ENCODE results near the gene ECM1. TPM values are rescaled to one million over a fixed set of nuclear protein-coding genes. Genes with fewer than 3 reads are reported as not detected.

Gene ECM1
- 108 and 129 TPM in 2 replicates for total RNA-seq (2014; rRNA removed)
- polyA plus RNA-seq (2012), result 222 TPM

DNA sequence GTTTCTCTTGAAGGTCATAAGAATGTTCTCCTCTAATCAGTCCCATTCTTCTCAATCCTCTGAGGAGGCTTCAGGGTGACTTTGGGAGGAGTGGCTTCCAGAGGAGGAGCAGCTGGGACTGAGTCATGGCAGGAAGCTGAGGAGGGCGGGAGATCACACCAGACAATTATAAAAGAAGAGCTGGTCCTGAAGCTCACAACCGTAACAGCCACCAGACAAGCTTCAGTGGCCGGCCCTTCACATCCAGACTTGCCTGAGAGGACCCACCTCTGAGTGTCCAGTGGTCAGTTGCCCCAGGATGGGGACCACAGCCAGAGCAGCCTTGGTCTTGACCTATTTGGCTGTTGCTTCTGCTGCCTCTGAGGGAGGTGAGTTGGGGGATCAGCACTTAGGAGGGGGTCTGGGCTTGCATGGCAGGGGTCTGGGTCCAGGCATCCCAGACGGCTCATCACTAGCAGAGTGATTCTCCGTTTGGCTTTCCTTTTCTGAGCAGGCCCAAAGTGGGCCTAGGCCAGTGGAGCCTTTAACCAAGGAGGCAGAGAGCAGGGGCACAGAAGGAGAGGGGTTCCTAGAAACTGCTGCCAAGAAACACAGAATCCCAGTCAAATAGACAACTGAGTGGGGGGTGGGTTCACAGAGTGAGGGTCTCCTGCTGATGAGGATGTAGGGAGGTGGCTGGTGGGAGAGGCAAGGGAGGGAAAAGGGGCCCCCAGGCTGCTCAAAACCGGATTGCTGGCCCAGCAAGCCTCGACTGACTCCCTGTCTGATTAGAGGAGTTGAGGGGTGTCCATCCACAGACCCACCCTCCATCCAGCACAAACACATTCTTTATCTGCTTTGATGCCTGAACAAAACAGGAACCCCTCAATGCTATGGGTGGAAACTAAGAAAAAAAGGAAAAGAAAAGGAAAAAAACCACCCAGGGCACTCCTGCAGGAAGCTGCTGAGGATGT is at the start of gene ECM1:
TSS of gene ECM1 (plus strand) at position 198 of the 953 bp plus-strand sequence. CDS start at position 299, 101 bp downstream.
- DNase-seq (ENCODE audit: low read depth), result peak; percentile 85

DNA sequence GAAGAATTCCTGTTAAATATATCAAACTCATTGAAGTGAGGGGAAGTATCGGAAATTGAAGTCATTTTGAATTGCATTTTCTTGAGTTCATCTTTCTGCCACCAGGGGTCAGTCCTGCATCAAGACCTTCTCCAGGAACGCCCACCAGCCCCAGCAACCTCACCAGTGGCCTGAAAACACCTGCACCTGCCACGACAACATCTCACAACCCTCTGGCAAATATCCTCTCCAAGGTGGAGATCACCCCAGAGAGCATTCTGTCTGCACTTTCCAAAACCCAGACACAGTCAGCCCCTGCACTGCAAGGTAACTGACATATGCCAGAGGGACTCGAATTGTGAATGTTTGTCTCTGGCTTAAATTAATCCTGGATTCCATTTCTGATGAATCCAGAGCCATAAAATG is 43.5 kb upstream of the ECM1 start:
- peak; percentile 41 for DNase-seq (ENCODE audit: low read depth)

DNA sequence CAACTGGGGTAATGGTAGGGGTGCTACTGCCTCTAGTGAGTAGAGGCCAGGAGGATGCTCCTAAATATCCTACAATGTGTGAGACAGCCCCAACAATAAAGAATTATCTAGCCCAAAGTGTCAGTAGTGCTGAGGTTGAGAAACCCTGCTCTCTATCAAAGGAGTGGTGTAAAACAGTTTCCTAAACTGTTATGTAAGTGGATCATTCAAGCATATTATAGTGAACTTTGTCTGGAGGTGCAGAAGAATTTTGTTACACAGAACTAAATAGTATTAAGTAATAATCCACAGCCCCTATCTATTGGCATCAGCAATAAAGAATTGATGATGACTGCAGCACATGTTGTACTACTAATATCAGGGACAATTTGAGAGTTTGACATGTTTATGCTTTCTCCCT is 40.9 kb upstream of the ECM1 start:
- no peak for DNase-seq (ENCODE audit: low read depth)

DNA sequence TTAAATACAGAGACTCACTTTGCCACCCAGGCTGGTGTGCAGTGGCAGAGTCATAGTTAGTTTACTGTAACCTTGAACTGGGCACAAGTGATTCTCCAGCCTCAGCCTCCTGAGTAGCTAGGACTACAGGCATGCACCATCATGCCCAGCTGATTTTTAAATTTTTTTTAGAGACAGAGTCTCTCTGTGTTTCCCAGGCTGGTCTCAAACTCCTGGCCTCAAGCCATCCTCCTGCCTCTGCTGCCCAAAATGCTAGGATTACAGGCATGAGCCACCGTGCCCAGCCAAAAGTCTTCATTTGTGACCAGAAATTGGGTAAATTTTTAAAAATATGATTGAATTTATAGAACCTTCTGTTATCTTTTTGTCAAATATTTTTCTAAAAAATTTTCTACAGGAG is 38.6 kb upstream of the ECM1 start:
- no peak for DNase-seq (ENCODE audit: low read depth)

DNA sequence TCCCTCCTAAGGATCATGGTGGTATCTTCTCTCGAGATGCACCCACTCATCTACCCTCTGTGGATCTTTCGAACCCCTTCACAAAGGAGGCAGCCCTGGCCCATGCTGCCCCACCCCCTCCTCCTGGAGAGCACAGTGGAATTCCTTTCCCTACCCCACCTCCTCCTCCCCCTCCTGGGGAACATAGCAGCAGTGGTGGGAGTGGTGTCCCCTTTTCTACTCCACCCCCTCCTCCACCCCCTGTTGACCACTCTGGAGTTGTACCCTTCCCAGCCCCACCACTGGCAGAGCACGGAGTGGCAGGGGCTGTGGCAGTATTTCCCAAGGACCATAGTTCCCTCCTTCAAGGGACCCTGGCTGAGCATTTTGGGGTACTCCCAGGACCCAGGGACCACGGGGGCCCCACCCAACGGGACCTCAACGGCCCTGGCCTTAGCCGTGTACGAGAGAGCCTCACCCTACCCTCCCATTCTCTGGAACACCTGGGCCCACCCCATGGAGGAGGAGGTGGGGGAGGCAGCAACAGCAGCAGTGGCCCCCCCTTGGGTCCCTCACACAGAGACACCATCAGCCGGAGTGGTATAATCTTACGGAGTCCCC is 35.2 kb upstream of the ECM1 start:
- no peak for DNase-seq (ENCODE audit: low read depth)

DNA sequence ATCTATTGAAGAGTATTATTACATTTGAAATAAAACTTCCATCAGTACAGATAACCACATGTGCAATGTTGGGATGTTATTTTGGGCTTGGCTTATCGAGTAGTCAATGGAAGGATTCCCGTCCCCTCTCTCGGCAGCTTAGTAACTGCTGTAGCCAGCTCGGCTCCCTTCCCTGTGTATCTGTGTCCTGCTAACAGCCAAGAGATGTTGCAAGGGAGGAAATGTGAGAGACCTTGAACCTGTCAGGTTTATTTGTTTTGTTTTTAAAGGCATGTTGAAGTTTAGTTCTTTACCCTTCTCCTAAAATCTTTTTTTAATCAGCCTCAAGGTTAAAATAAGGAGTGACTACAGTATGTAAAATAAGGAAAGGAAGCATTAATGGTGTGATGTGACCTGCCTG is 34.2 kb upstream of the ECM1 start:
- DNase-seq (ENCODE audit: low read depth), result no peak

DNA sequence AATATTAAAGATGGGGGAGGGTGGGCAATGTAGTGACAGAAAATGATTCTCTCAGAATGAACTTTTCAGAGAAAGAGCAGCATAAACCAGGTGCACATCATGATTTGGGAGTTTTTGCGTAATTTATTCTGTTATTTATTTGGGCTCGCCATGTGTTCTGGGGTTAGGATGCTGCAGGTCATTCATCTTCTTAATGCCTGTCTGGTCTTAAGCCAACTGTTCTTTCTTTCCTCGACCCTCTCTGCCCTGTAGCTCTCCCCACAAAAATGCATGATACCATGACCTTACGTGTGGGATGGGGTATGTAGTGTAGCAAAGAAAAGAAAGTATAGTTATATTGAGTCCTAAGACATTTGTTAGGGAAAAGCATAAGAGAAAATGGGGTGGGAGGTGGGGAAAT is 33.0 kb upstream of the ECM1 start:
- no peak for DNase-seq (ENCODE audit: low read depth)

DNA sequence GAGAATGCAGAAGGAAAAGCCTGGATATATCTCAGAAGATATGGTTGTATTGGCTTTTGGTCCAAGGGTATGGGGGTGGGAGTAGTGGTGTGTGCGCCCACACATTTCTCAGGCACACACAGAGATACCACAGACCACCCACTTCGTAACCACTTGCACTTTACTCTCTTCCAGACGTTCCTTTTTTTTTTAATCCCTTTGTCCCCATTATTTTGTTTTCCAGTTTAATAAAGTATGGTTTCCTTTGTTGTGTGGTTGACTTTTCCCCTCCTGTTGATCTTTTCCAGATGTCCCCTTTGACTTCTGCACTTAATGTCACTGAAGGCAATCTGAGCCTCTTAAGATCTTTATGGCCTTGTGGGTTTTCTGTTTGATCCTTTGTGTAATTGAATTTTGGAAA is 31.2 kb upstream of the ECM1 start:
- no peak for DNase-seq (ENCODE audit: low read depth)

DNA sequence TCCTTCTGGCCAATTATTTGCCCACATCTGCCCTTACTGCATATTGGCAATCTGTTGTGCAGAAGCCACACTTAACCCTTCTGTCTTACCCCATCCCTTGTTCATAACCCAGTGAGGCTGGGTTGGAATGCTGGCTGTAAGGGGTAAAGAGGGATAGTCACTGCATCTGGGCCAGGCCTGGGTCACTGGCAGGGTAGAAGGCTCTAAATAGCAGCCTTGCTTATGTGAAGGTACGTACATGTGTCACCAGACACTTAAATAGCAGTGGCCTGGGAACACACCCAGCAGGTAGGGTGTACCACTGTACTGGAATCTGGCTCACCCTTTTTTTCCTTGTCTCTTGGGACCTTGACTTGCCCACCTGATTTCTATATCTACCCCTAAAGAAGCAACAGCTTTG is 30.6 kb upstream of the ECM1 start:
- DNase-seq (ENCODE audit: low read depth), result no peak

DNA sequence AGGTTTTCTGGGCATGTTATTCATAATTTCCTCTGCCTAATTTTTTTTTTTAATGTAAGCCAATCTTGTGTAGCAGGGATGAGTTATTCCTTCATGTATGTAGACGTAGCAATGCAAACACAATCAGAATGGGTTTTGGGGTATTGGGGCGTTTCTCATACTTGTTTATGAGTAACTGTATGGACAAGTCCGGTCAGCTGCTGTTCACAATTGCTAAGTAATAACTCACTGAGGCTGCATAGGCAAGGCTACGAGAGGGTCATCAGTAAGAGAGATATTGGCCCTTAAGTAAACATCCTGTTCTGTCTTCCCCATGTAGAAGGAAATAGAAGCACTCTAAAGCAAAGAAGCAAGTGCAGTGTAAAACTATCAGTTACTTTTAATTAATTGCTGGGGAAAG is 30.2 kb upstream of the ECM1 start:
- peak; percentile 64 for DNase-seq (ENCODE audit: low read depth)

DNA sequence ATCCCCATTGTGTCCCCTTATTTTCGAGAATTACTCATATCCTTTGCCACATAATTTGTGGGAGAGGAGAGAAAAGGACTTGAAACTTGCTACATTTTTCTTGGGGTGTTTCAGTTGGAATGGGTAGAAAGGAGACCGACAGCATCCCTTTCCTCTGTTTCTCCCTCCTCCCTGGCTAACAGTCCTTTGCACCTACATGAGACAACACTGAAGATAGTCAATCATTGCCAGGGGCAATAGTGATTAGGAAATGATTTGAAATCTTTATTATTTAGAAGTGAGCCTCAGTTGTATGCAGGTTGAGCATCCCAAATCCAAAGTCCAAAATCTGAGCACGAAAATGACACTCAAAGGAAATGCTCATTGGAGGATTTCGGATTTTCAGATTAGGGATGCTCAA is 28.5 kb upstream of the ECM1 start:
- no peak for DNase-seq (ENCODE audit: low read depth)

DNA sequence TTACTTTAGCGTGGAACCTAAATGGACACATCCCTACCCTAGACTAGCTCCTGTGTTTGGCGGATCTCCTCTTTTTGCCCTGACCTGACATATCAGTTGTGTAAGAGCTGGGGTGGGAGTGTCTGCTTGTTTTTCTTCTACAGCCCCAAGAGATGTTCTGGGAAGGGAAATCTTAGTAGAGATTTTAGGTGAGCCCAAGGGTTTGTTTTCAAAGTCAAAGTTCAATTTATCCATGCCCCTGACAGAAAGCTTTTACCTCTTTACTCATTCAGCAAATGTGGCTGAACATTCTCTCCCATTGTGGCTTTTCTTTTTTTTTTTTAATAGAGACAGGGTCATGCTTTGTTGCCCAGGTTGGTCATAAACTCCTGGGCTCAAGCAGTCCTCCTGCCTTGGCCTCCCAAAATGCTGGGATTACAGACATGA is 28.0 kb upstream of the ECM1 start:
- DNase-seq (ENCODE audit: low read depth), result no peak

DNA sequence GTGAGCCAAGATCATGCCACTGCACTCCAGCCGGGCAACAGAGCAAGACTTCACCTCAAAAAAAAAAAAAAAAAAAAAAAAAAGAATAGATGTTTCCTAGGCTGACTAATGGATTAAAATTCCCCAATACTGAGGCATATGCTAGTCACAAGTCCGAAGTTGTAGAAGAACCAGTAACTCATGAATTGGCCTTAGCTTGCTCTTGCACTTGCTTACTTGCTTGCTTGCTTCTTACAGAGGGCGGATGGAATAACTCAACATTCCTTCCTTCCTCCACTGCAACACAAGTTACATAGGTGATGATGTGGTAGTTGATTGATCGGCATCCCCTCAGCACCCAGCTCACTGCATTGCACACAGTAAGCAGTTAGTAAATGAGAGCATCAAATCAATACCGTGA is 23.5 kb upstream of the ECM1 start:
- peak; percentile 30 for DNase-seq (ENCODE audit: low read depth)

DNA sequence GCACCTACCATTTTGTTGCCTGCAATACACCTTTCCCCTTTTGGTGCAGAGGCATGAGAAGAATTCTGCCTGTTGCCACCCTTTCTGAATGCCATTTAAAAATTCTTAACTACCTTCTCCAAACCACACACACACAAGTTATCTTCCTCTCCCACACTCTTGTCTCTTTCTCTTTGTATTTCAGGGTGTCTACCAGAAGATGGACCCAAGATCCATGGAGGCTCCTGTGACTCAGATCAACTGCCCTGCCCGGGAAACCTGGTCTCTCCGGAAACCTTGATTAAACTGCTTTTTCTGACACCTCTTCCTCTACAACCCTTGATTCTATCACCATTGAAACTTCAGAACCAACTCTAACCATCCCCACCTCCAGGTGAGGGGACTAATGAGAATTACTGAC is 23.0 kb upstream of the ECM1 start:
- peak; percentile 50 for DNase-seq (ENCODE audit: low read depth)

DNA sequence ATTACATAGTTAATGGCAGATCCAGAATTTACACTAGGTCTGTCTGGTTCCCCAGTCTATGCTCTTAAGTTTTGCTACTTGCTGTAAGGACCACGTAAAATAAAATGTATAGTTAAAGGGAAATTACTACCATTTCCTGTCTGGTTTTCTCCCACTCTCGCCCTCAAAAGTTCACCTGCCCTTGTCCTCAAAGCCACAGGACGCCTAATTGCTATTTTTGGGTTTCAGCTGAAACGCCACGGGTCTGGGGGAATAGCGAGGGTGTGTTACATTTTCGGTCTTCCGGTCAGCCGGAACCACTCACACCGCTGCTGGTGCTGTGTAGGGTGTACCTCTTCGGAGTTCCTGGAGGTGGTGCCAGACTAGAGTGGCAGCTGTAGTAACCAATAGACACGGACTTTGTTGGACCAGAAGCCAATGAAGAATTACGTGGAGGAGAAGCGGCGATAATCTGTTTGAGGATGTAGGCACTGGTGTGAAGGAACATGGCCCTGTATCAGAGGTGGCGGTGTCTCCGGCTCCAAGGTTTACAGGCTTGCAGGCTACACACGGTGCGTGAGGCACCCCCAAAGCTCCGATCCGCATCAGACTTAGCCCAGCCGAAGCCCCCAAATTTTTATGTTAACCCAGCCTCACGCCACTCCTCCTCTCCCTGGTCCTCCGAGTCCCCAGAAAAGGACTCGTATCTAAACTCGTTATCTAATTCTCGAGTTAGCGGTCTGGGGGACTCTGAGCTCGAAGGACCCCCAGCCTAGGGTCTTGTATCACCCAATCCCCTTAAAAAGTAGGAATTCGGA is 20.7 kb upstream of the ECM1 start, which contains the start of gene TARS2:
TSS of gene TARS2 (plus strand) at position 454 of the 797 bp plus-strand sequence. CDS start at position 486, 32 bp downstream.
- peak; percentile 98 for DNase-seq (ENCODE audit: low read depth)

DNA sequence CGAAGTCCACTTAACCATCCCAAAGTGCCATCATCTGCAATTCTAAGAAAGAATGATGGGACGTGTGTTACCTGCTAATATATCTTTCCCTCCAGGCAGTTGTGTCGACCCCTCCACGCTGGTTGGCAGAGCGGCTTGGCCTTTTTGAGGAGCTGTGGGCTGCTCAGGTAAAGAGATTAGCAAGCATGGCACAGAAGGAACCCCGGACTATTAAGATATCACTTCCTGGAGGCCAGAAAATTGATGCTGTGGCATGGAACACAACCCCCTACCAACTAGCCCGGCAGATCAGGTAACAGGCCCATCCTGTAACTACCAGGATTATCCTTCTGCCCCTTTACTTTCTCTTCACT is 20.2 kb upstream of the ECM1 start:
- no peak for DNase-seq (ENCODE audit: low read depth)

DNA sequence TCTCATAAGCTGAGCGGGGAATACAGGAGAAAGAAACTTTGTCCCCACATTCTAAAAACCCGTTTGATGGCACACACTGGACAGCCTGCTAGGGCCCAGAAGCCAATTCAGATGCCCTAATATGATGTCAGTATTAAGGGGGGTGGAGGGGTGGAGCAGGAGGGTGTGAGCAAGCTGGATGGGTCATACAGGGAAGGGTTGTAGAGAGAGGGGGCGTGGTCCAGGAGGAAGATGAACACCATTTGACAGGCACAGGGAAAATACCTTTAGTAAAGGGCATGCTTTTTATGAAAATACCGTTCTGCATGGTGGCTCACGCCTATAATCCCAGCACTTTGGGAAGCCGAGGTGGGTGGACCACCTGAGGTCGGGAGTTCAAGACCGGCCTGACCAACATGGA is 14.7 kb upstream of the ECM1 start:
- no peak for DNase-seq (ENCODE audit: low read depth)

DNA sequence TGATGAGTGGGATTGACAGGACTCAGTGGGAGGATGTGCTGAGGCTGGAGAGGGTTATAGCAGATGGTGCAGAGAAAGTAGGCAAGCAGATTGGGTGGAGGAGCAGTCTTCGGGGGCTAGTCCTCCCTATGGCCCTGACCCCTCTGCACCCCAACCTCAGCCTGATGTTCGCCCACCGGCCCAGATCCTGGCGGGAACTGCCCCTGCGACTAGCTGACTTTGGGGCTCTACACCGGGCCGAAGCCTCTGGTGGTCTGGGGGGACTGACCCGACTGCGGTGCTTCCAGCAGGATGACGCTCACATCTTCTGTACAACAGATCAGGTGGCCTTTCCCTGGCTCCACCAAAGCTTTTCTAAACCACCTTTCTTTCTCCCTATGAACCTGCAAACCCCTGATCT is 9.6 kb upstream of the ECM1 start:
- no peak for DNase-seq (ENCODE audit: low read depth)

DNA sequence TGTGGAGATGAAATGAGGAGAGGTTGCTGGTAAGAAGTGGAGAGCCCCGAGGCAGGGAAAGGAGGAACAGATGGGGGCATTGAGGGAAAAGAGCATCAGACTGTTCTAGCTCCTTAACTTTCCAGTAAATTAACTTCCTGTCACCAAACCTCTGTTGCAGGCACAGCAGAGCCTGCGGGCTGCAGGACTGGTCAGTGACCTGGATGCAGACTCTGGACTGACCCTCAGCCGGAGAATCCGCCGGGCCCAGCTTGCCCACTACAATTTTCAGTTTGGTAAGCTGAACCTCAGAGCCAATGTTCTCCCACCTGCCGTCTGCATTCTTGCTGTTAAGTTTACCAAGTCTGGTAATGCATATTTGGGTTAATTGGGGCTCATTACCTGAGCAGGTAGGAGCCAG is 2.5 kb upstream of the ECM1 start:
- DNase-seq (ENCODE audit: low read depth), result no peak

DNA sequence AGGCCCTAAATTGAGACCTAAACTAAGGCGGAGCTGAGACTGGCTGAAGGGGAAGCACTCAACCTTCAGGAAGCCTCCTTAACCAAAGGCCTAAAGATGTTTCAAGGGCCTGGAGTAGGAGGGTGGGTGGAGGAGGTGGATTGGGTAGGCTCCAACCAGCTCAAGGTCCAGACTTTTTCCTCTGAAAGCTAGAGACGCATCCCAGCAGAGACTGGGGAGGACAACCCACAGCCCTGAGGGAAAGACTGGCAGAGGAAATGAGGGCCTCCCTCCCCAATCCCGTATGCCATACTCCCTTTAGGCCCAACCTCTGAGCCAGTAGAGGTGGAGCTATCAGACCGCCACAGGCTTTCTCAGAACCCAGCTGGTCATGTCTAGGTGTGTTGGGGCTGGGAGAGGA is 1.1 kb downstream of the ECM1 start:
- no peak for DNase-seq (ENCODE audit: low read depth)

DNA sequence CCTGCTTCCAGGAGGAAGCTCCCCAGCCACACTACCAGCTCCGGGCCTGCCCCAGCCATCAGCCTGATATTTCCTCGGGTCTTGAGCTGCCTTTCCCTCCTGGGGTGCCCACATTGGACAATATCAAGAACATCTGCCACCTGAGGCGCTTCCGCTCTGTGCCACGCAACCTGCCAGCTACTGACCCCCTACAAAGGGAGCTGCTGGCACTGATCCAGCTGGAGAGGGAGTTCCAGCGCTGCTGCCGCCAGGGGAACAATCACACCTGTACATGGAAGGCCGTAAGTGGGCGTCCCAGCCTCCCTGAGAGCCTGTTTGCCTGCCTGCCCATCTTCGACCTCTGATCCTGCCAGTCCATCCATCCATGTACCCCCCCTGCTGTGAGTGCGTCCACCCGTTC is 3.6 kb downstream of the ECM1 start:
- DNase-seq (ENCODE audit: low read depth), result no peak

DNA sequence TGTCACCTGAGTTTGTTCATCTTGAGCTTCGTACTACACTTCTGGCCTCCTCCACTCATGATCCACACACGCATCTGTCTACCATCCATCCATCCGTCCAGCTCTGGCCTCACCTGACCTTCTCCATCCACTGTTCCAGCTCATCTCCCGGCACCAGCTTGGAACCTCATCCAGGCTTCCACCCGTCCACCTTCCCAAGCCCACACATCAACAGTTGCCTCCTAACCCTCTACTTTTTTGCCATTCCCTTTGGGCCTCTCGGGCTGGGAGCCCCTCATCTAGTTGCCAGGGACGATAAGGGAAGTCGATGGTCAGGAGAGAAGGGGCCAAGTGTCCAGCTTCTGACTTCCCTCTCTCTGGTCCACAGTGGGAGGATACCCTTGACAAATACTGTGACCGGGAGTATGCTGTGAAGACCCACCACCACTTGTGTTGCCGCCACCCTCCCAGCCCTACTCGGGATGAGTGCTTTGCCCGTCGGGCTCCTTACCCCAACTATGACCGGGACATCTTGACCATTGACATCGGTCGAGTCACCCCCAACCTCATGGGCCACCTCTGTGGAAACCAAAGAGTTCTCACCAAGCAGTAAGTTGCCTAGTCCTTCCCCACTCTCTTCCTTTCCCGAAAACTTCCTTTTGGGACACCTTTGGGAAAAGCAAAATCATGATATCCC is 4.2 kb downstream of the ECM1 start:
- DNase-seq (ENCODE audit: low read depth), result no peak
